Stimulated activated CD8-positive, alpha-beta memory T cell treated with anti-CD3 and anti-CD28 coated beads, Interleukin-7, amount 100 ng/mL, for 24 hours (primary cell): ENCODE results near the gene TSPAN11.

Experiments
- DNase-seq: peaks from one replicate; pipeline ENCODE4 v3.0.0-alpha.2; 2020; ENCODE audit warnings: low read depth

Gene TSPAN11

GRCh38 chr12:30911207-30911606 lies 15.3 kb upstream of the TSPAN11 start:
- no peak for DNase-seq

GRCh38 chr12:30913323-30913722 lies 13.2 kb upstream of the TSPAN11 start:
- DNase-seq, result no peak

GRCh38 chr12:30914986-30915591 lies 11.5 kb upstream of the TSPAN11 start:
- no peak for DNase-seq

DNA sequence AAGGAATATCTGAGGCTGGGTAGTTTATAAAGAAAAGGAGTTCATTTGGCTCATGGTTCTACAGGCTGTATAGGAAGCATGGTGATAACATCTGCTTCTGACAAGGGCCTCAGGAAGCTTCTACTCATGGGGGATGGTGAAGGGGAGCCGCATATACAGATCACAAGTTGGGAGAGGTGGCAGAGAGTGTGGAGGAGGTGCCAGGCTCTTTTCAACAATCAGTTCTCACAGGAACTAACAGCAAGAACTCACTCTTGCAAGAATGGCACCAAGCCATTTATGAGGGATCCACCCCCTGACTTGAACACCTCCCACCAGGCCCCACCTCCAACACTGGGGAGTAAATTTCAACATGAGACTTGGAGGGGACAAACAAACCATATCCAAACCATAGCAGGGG lies 3.5 kb upstream of the TSPAN11 start:
- DNase-seq, result no peak

- DNase-seq, result no peak
Observed at GRCh38 chr12:30925607-30926242, 823 bp upstream of the TSPAN11 start.

DNA sequence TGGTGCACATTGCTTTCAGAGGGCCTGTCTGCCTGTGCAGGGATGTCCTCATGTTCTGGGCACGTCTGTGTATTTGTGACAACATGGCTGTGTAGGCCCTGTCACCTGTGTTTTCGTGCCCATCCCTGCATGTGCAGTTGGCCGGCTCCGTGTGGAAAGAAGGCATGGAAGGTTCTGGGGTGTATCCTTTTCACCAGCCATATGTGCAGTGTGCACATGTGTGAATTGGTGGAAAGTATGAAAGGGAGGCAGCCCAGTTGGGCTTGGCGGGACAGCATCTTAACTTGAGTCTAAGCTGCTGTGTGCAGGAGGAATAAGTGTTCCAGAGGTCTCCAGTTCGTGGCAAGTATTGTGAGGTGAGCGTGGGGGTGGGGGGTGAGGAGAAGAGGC lies 669 bp downstream of the TSPAN11 start:
- no peak for DNase-seq

- no peak for DNase-seq
Observed at GRCh38 chr12:30928356-30929244, 2.1 kb downstream of the TSPAN11 start.

DNA sequence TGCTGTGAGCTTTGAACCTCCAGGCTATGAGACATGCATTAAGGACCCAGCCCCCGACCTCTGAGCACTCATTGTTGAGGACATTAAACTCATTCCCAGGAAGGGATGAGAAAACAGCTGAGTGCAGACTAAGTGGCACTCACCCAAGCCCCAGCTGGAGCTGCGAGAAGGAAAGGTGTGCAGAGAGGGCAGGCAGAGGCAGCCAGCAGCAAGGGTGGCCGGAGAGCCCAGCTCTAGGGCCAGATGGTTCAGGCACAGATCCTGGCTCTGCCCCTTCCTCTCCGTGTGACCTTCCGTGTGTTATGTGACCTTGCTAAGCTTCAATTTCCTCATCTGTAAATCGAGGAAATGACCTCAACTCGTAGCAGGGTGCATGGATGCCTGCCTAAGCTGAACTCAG lies 3.7 kb downstream of the TSPAN11 start:
- no peak for DNase-seq

GRCh38 chr12:30930641-30931040 lies 4.1 kb downstream of the TSPAN11 start:
- DNase-seq, result no peak

DNA sequence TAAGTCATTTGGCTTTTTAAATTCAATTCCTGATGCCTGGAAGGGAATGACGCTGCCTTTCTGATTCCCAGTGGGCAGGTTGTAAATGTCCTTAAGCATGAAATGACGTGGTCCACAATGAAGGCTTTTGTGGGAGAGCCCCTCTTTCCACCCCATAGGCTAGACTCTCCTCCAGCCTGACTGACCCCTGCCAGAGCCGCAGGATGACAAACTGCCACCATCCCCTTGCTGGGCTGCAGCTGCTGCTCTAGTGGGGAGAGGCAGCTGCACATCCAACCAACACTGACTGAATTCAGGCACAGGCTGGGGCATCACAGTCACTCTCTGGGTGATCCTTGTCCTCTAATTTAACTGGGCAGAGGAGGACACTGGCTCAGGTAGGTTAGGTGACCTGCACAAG lies 6.3 kb downstream of the TSPAN11 start:
- no peak for DNase-seq

DNA sequence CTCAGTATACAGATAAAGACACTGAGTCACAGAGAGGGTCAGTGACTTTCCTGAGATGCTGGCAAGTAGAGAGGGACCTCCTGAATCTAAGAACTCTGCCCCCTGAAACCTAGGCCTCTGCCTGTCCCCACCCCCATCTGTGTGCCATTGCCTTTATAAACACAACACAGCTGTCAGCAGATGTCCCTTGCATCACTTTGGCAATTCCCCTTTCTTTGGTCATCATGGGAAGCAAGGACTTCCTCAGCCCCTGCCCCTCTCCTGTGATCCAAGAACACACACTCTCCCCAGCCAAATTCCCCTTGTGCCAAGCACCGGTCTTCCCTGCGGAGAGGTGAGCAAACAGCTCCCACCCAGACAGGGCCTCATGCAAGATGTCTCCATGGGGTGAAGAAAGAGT lies 8.3 kb downstream of the TSPAN11 start:
- DNase-seq, result no peak

- no peak for DNase-seq
Observed at GRCh38 chr12:30936036-30936435, 9.5 kb downstream of the TSPAN11 start.

- DNase-seq, result no peak
Observed at GRCh38 chr12:30939234-30939633, 12.7 kb downstream of the TSPAN11 start.

- DNase-seq, result no peak
Observed at GRCh38 chr12:30942486-30942885, 15.9 kb downstream of the TSPAN11 start.

- no peak for DNase-seq
Observed at GRCh38 chr12:30942936-30943335, 16.4 kb downstream of the TSPAN11 start.

DNA sequence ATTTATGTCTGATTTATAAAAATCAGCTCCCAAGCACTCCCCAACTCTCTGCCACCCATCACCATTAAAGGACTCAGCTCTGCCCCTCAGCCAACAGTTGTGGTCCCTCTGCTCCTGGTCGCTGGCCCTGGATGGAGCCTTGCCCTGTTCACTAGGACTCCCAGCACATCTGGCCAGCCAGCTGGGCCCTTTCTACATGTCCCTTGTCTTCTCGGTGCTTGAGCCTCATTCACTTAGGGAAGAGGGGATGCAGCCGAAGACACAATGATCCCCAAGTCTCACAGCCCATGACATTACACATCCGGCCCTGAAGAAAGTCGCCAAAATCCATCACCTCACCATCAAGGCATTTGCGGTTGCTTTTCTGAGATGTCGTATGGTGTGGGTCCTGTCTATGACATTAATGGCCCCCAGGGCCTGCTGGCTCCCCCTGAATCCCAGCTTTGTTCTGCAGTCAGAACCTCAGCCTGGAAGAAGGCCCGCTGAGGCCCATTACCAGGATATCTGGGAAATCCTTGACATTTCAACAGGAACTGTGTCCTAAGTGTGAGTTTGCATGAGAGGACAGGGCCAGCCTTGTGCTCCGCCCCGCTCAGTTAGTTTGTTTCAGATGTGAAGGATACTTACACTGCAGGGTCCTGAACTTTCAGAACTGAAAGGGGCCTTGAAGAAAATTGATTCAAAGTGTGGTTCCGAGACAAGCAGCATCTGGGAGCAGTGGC lies 19.1 kb downstream of the TSPAN11 start:
- no peak for DNase-seq

DNA sequence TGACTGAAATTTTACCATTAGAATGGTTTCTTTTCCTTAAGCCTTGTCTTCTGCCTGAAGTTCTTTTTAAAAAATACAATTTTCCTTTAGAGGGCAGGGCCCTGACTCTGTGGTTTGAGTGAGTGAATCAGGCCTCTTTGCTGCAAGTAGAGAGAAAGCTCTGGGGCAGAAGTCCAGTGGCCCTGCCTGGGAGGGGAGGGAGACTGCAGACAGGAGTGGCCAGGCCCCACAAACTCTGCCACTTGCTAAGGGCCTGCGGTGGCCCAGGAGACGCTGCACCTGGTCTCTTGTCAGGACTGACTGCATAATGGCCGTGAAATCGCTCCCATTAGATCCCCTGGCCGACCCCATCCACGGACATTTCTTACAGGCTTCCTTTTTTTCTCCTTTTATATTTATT lies 25.5 kb downstream of the TSPAN11 start:
- no peak for DNase-seq

- DNase-seq, result no peak
Observed at GRCh38 chr12:30953257-30953656, 26.7 kb downstream of the TSPAN11 start.

- DNase-seq, result no peak
Observed at GRCh38 chr12:30953951-30954751, 27.6 kb downstream of the TSPAN11 start.

DNA sequence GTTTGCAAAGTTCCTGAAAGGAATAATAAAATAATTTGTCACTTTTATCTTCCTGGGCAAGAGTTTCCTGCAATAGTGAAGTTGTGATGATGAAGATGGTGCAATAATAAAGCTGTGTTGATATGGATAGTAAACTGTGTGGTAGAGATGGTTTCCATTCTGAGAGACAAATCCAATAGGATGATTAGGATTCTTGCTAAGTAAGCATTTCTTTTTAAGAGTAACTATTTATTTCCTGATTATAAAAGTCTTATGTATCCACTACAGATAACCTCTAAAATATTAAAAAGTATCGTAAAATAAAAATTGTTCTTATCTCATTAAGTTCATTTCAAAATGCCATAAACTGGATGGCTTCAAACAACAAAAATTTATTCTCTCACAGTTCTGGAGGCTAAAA lies 28.7 kb downstream of the TSPAN11 start:
- DNase-seq, result no peak

DNA sequence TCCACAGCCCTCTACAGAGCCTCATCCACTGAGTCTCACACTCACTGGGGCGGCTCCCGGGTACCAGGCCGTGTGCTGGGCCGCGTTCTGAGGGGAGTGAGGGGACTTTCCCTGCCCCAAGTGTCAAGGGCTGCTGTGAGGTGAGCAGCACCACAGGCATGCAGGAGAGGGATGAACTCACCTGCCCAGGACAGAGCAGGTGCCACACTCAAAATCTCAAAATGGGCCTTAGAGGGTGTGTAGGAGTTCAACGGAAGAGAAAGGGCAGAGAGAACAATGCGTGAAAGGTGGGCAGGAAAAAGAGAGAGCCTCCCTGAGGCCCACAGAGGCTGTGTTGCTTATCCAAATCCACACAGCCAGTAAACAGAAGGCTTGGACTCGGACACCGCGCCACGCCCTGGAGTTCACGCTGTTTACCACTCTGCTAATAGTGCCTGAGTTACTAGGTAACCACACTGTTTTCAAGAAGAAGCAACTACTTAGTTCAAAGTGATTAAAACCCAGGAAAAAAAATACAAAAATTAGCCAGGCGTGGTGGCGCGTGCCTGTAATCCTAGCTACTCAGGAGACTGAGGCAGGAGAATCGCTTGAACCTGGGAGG lies 32.7 kb downstream of the TSPAN11 start:
- no peak for DNase-seq
